ENCODE data around the gene CAMK2N2.
A peak's percentile ranks its signal among the peaks of the same experiment; 100 is the strongest.

The CAMK2N2 gene

GRCh38 chr3:184234224-184234623 is 27.1 kb downstream of the CAMK2N2 start:
- POLR2A ChIA-PET = no interaction called here
- DNase-seq (ENCODE audit: extremely low spot score) = no peak
- TF ChIP-seq LEF1 (IDR thresholded peaks at IDR 0.05; ENCODE audit: borderline replicate concordance) = no peak
- no peak for TF ChIP-seq ELF4 (IDR thresholded peaks at IDR 0.05)
- TF ChIP-seq HDGF (IDR thresholded peaks at IDR 0.05; ENCODE audit: borderline replicate concordance) = no peak
- no peak for TF ChIP-seq ZNF384 (IDR thresholded peaks at IDR 0.05)
- TF ChIP-seq BHLHE40 (IDR thresholded peaks at IDR 0.05; ENCODE audit: borderline replicate concordance) = no peak
- no peak for TF ChIP-seq NFRKB (IDR thresholded peaks at IDR 0.05)
- TF ChIP-seq ARNT (IDR thresholded peaks at IDR 0.05) = no peak
- TF ChIP-seq, protein P1, sequence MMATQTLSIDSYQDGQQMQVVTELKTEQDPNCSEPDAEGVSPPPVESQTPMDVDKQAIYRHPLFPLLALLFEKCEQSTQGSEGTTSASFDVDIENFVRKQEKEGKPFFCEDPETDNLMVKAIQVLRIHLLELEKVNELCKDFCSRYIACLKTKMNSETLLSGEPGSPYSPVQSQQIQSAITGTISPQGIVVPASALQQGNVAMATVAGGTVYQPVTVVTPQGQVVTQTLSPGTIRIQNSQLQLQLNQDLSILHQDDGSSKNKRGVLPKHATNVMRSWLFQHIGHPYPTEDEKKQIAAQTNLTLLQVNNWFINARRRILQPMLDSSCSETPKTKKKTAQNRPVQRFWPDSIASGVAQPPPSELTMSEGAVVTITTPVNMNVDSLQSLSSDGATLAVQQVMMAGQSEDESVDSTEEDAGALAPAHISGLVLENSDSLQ (IDR thresholded peaks at IDR 0.05) = no peak
- no peak for TF ChIP-seq SP1 (IDR thresholded peaks at IDR 0.05)
- no peak for TF ChIP-seq SUZ12 (IDR thresholded peaks at IDR 0.05)
- no peak for TF ChIP-seq FOXK2 (IDR thresholded peaks at IDR 0.05)
- no peak for TF ChIP-seq CTBP1 (IDR thresholded peaks at IDR 0.05; ENCODE audit: borderline replicate concordance)
- CTCF ChIA-PET = no interaction called here

DNA sequence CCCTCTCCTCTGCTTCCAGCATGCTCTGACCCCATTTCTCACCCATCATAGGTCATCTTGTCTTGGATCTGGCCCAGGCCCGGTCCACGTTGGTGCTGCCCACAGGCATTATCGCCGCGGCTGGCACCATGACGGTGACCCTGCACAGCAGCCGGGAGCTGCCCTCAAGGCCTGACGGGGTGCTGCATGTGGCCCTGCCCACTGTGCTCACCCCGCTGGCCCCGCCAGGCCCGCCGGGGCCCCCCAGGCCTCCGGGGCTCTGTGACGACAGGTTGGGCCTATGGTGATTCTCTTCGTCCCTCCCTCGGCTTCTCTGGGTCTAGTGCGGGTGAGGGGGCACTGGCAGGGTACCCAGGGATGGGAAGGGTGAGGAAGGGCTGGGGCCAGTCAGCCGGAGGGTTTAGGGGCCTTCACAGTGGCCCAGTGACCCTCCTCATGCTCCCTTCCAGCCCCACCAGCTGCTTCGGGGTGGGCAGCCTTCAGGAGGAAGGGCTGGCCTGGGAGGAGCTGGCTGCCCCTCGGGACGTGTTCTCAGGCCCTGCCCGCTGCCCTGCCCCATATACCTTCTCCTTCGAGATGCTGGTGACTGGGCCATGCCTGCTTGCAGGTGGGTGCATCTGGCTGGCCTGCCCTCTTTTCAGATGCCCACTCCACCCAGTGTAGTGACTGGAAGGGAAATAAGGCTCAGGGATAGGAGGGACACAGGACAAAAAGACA is 28.1 kb downstream of the CAMK2N2 start:
- POLR2A ChIA-PET = no interaction called here
- CTCF ChIA-PET = no interaction called here
- TF ChIP-seq FOXK2 (IDR thresholded peaks at IDR 0.05) = no peak
- no peak for DNase-seq (ENCODE audit: extremely low spot score)

GRCh38 chr3:184231671-184232070 is 29.7 kb downstream of the CAMK2N2 start:
- POLR2A ChIA-PET = no interaction called here
- DNase-seq (ENCODE audit: extremely low spot score) = no peak
- TF ChIP-seq L3MBTL2 (conservative IDR thresholded peaks at IDR 0.05) = no peak
- TF ChIP-seq LEF1 (IDR thresholded peaks at IDR 0.05; ENCODE audit: borderline replicate concordance) = no peak
- TF ChIP-seq NFRKB (IDR thresholded peaks at IDR 0.05) = no peak
- TF ChIP-seq ELF4 (IDR thresholded peaks at IDR 0.05) = no peak
- no peak for TF ChIP-seq HDGF (IDR thresholded peaks at IDR 0.05; ENCODE audit: borderline replicate concordance)
- TF ChIP-seq, protein P1 (IDR thresholded peaks at IDR 0.05) = no peak
- no peak for TF ChIP-seq ARNT (IDR thresholded peaks at IDR 0.05)
- TF ChIP-seq FOXA1 (IDR thresholded peaks at IDR 0.05) = no peak
- TF ChIP-seq ZNF384 (IDR thresholded peaks at IDR 0.05) = no peak
- no peak for TF ChIP-seq BHLHE40 (IDR thresholded peaks at IDR 0.05; ENCODE audit: borderline replicate concordance)
- TF ChIP-seq FOXM1 (IDR thresholded peaks at IDR 0.05; ENCODE audit: borderline replicate concordance) = no peak
- no peak for TF ChIP-seq TARDBP (IDR thresholded peaks at IDR 0.05)
- no peak for TF ChIP-seq FOXK2 (IDR thresholded peaks at IDR 0.05)
- no peak for TF ChIP-seq CTBP1 (IDR thresholded peaks at IDR 0.05; ENCODE audit: borderline replicate concordance)
- TF ChIP-seq SUZ12 (IDR thresholded peaks at IDR 0.05) = no peak
- CTCF ChIA-PET = interaction anchor here (0.6 kb wide), 1 partner anchor 13 kb away, joined by 3 read pairs; no protein-coding TSS in a partner anchor

DNA sequence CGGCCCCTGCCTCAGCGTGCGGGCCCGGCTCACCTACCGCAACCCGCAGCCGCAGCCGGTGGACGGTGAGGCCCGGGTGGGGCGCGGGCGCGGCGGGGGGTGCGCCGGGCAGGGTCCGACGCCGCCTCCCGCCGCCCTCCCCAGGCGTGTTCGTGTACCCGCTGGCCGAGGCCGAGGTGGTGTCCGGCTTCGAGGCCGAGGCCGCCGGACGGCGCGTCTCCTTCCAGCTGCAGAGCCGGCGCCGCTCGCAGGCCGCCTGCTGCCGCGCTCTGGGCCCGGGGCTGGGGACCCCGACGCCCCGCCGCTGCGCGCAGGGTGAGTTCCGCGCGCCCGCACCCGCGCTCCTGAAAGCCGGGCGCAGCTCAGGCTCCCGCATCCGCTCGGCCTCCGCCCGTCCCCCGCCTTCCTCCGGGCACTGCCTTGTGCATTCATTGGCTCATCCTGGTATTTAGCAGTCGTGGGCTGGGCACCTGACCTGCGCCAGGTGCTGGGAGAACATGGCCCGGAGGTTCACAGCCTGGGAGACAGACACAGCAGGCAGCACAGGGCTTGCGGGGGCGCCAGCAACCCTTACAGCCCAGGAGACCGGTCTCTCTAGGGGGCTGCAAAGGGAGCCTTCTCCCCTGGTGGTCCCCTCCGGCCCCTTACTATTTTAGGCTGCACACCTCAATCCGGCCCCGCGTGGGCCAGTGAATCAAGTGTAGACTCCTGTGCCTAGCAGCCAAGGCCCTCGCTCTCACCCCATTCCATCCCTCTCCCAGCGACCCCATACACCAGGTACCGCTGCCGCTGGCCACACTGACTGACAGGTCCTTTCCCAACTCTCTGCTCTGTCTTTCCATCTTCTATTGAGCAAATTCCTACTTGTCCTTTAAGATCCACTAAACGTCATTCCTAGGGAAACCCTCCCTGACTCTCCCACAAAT is 30.5 kb downstream of the CAMK2N2 start:
- POLR2A ChIA-PET = no interaction called here
- CTCF ChIA-PET = interaction anchor here (0.5 to 0.6 kb wide), 2 partner anchors 12 to 19 kb away, joined by 3 to 4 read pairs; partner anchors contain the start of gene EEF1AKMT4
- no peak for DNase-seq (ENCODE audit: extremely low spot score)
- no peak for TF ChIP-seq ARNT (IDR thresholded peaks at IDR 0.05)
- TF ChIP-seq BHLHE40 (IDR thresholded peaks at IDR 0.05; ENCODE audit: borderline replicate concordance) = no peak
- TF ChIP-seq ZNF384 (IDR thresholded peaks at IDR 0.05) = no peak
- no peak for TF ChIP-seq NFRKB (IDR thresholded peaks at IDR 0.05)
- no peak for TF ChIP-seq TARDBP (IDR thresholded peaks at IDR 0.05)

GRCh38 chr3:184230081-184230602 is 31.2 kb downstream of the CAMK2N2 start:
- TF ChIP-seq BHLHE40 (IDR thresholded peaks at IDR 0.05; ENCODE audit: borderline replicate concordance) = no peak
- no peak for TF ChIP-seq FOXK2 (IDR thresholded peaks at IDR 0.05)
- POLR2A ChIA-PET = no interaction called here
- CTCF ChIA-PET = interaction anchor here (0.5 kb wide), 1 partner anchor 20 kb away, joined by 4 read pairs; the partner anchor contains the start of gene EEF1AKMT4
- DNase-seq (ENCODE audit: extremely low spot score) = no peak

- TF ChIP-seq NFRKB (IDR thresholded peaks at IDR 0.05) (no peak), ARNT (IDR thresholded peaks at IDR 0.05) (no peak), FOXK2 (IDR thresholded peaks at IDR 0.05) (no peak), LEF1 (IDR thresholded peaks at IDR 0.05; ENCODE audit: borderline replicate concordance) (no peak), FOXM1 (IDR thresholded peaks at IDR 0.05; ENCODE audit: borderline replicate concordance) (no peak), TARDBP (IDR thresholded peaks at IDR 0.05) (no peak), HDGF (IDR thresholded peaks at IDR 0.05; ENCODE audit: borderline replicate concordance) (no peak)
- TF ChIP-seq, protein P1 (IDR thresholded peaks at IDR 0.05) = no peak
- ChIA-PET CTCF (no interaction called here), POLR2A (interaction anchor here (1.9 kb wide), 1 partner anchor 8 kb away, joined by 8 read pairs; no protein-coding TSS in a partner anchor)
- peak; percentile 84 for DNase-seq (ENCODE audit: extremely low spot score)
Observed at GRCh38 chr3:184229394-184230080, 31.8 kb downstream of the CAMK2N2 start, which contains the start of gene VWA5B2. TSS of gene VWA5B2 (plus strand) at chr3:184229585. CDS start at chr3:184230529, 944 bp downstream.

All from HEK293T (cell line).